ENCODE results near the gene TNFRSF1A.

GRCh38 chr12:6362403-6362802 lies 20.5 kb upstream of the TNFRSF1A start:
- TF ChIP-seq EZH2 (IDR thresholded peaks at IDR 0.05; ENCODE audit: borderline replicate concordance, insufficient read depth, low read length, poor library complexity, severe bottlenecking): no peak
- no peak for TF ChIP-seq RAD21 (conservative IDR thresholded peaks at IDR 0.05)
- TF ChIP-seq CTCF (IDR thresholded peaks at IDR 0.05; ENCODE audit: poor library complexity, severe bottlenecking): no peak
- TF ChIP-seq TAF1 (IDR thresholded peaks at IDR 0.05; ENCODE audit: low read depth): no peak
- TF ChIP-seq POLR2AphosphoS5 (IDR thresholded peaks at IDR 0.05): no peak
- TF ChIP-seq EP300 (conservative IDR thresholded peaks at IDR 0.05; ENCODE audit: poor library complexity, severe bottlenecking): no peak
- no peak for TF ChIP-seq MXI1 (conservative IDR thresholded peaks at IDR 0.05; ENCODE audit: poor library complexity, severe bottlenecking)
- TF ChIP-seq SMC3 (conservative IDR thresholded peaks at IDR 0.05; ENCODE audit: poor library complexity): no peak
- TF ChIP-seq REST (IDR thresholded peaks at IDR 0.05; ENCODE audit: borderline replicate concordance): no peak
